ENCODE measurements around the gene MRPL40. TPM values are rescaled to one million over a fixed set of nuclear protein-coding genes. Genes with fewer than 3 reads are reported as not detected.

MRPL40 gene
- total and polyA plus RNA-seq, 2 donors (not counting 1 experiment from before 2014, with no cell fraction given) = 12.5 to 21.9 TPM

DNA sequence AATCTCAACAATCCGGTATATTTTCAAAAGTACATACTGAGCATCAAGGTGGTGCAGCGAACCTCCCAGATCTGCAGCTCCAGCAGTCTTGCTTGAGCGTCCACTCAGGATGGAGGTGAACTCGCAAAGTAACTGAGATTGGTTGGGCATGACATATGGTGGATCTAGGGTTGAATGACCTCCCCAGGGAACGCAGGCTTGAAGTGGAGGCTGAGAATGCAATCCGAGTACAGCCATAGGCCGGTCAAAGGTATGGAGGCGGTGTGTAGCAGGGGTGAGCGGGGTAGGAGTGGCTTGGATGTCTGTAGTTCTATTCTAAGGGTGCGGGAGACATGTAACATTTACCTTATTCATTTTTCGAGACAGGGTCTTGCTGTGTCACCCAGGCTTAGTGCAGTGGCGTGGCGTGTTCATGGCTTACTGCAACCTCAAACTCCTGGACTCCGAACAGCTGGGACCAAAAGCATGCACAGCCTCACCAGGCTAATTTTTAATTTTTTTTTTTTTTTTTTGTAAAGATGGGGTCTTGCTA is 15.8 kb downstream of the MRPL40 start:
- Histone ChIP-seq H2AFZ (ENCODE audit: insufficient read depth, low read depth, low read length, poor library complexity, severe bottlenecking) (peak overlapping the region; percentile 76), H3K9ac (ENCODE audit: low read length) (peak overlapping the region; percentile 84), H4K20me1 (ENCODE audit: control insufficient read depth, insufficient read depth, low read length, poor library complexity, severe bottlenecking) (peaks cover 12% of the 10 kb centered on the region), H3K9me3 (ENCODE audit: control extremely low read depth in 1 of 3, control insufficient read depth in 2 of 3, insufficient read depth in 1 of 3, low read length in 2 of 3) (no peaks in the 10 kb centered on the region), H3K4me1 (ENCODE audit: control insufficient read depth in 2 of 2, insufficient read depth in 2 of 2, low read length in 2 of 2) (peaks cover 16 to 27% of the 10 kb centered on the region in 2 donors), H3K79me2 (ENCODE audit: control insufficient read depth, insufficient read depth, low read length) (peaks cover 60% of the 10 kb centered on the region), H3K27me3 (replicated peaks in 1 of 4; ENCODE audit: control extremely low read depth in 1 of 4, control insufficient read depth in 3 of 4, insufficient read depth in 4 of 4, low read length in 3 of 4) (no peaks in the 10 kb centered on the region), H3K36me3 (replicated peaks in 1 of 2; ENCODE audit: control extremely low read depth in 1 of 2, control insufficient read depth in 1 of 2, extremely low read depth in 1 of 2, insufficient read depth in 2 of 2, low read length in 1 of 2) (peaks cover 0 to 44% of the 10 kb centered on the region in 2 experiments), H3K4me3 (ENCODE audit: control extremely low read depth in 1 of 5, extremely low read depth in 1 of 5, insufficient read depth in 1 of 5, low read depth in 2 of 5, low read length in 4 of 5) (peak overlapping the region; percentile 65 to 82 (median 80)), H3K27ac (ENCODE audit: low read length in 2 of 2) (peak overlapping the region; percentile 92 to 96), H3K4me2 (replicated peaks; ENCODE audit: low read depth, low read length, poor library complexity, severe bottlenecking) (peak overlapping the region; percentile 82)
- POLR2A ChIA-PET = interaction anchor here (1.0 to 4.5 kb wide), 5 partner anchors 15 to 274 kb away, joined by 3 to 29 read pairs (median 3); partner anchors contain the start of genes CDC45, CLTCL1, HIRA and MRPL40
- intact Hi-C loops (cut with micrococcal nuclease) = loop anchor here (5.0 kb wide), 2 partner anchors 184 to 326 kb away; partner anchors contain the start of gene DGCR2
- H3K27me3 Mint-ChIP-seq = no peaks in the 10 kb centered on the region
- H3K27ac Mint-ChIP-seq = peak overlapping the region; percentile 98
- H3K4me3 Mint-ChIP-seq = peak overlapping the region; percentile 99
- WGBS (ENCODE audit: insufficient coverage) = 33% methylated on average over 8 of the region's 14 CpGs
- ATAC-seq (ENCODE audit: low read depth) = peak; percentile 59
- peak; percentile 86 for DNase-seq
- H3K4me1 Mint-ChIP-seq = peaks cover 35% of the 10 kb centered on the region
- TF ChIP-seq, protein P1, sequence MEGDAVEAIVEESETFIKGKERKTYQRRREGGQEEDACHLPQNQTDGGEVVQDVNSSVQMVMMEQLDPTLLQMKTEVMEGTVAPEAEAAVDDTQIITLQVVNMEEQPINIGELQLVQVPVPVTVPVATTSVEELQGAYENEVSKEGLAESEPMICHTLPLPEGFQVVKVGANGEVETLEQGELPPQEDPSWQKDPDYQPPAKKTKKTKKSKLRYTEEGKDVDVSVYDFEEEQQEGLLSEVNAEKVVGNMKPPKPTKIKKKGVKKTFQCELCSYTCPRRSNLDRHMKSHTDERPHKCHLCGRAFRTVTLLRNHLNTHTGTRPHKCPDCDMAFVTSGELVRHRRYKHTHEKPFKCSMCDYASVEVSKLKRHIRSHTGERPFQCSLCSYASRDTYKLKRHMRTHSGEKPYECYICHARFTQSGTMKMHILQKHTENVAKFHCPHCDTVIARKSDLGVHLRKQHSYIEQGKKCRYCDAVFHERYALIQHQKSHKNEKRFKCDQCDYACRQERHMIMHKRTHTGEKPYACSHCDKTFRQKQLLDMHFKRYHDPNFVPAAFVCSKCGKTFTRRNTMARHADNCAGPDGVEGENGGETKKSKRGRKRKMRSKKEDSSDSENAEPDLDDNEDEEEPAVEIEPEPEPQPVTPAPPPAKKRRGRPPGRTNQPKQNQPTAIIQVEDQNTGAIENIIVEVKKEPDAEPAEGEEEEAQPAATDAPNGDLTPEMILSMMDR (IDR thresholded peaks at IDR 0.05) = no peak
- no peak for TF ChIP-seq EZH2 (IDR thresholded peaks at IDR 0.05; ENCODE audit: borderline replicate concordance, insufficient read depth, low read depth, low read length, poor library complexity, severe bottlenecking)
- no peaks in the 10 kb centered on the region for H3K9me3 Mint-ChIP-seq (ENCODE audit: insufficient read depth)
- CTCF ChIA-PET = interaction anchor here (0.7 to 1.8 kb wide), 5 partner anchors 14 to 304 kb away, joined by 3 to 5 read pairs (median 4); partner anchors contain the start of genes CDC45, ESS2 and MRPL40
